ENCODE data around the gene SETD2. TPM values are rescaled to one million over a fixed set of nuclear protein-coding genes. Genes with fewer than 3 reads are reported as not detected.

The SETD2 gene
- total and polyA plus RNA-seq, 9 of the 15 experiments (the other 6 are each of a cell fraction or from before 2014, with no cell fraction given), result 8.2 to 44.0 (median 33.6) TPM

- TF ChIP-seq REST (IDR thresholded peaks at IDR 0.05; ENCODE audit: borderline replicate concordance), result peak; percentile 63
- TF ChIP-seq REST (CRISPR knock-in tag; IDR thresholded peaks at IDR 0.05; ENCODE audit: low read depth), result no peak
- TF ChIP-seq MYC (IDR thresholded peaks at IDR 0.05; ENCODE audit: low read depth, low read length), result peak; percentile 59; the same call in 1 of the 2 replicates
- TF ChIP-seq MYC (CRISPR knock-in tag; IDR thresholded peaks at IDR 0.05; ENCODE audit: borderline replicate concordance, low read depth), result no peak
- no peak; a peak in 1 of 6 replicates for TF ChIP-seq ZBTB11 (CRISPR knock-in tag; IDR thresholded peaks at IDR 0.05)
- no peak for TF ChIP-seq SMARCB1 (IDR thresholded peaks at IDR 0.05; ENCODE audit: insufficient read length, low read depth)
- peak; percentile 4 for TF ChIP-seq TAF1 (IDR thresholded peaks at IDR 0.05; ENCODE audit: control insufficient read depth, extremely low read depth, insufficient read depth, low read length, severe bottlenecking)
- no peak for TF ChIP-seq ZNF696 (CRISPR knock-in tag; conservative IDR thresholded peaks at IDR 0.05)
- TF ChIP-seq ARNT (IDR thresholded peaks at IDR 0.05), result no peak; a peak in 1 of 4 replicates
- no peak for TF ChIP-seq ZNF3 (CRISPR knock-in tag; IDR thresholded peaks at IDR 0.05)
- no peak for TF ChIP-seq ZNF146 (CRISPR knock-in tag; IDR thresholded peaks at IDR 0.05; ENCODE audit: unreplicated experiment)
- TF ChIP-seq JUND (IDR thresholded peaks at IDR 0.05; ENCODE audit: borderline replicate concordance, low read depth, low read length), result peak; percentile 76
- no peak; the same call in 2 of the 3 replicates for TF ChIP-seq JUND (tag; IDR thresholded peaks at IDR 0.05; ENCODE audit: borderline replicate concordance, low read depth, low read length)
- no peak for TF ChIP-seq KLF6 (CRISPR knock-in tag; IDR thresholded peaks at IDR 0.05; ENCODE audit: borderline replicate concordance)
- peak in 1 of 2 experiments; percentile 66; a peak in 2 of 4 replicates for TF ChIP-seq HDAC1 (IDR thresholded peaks at IDR 0.05)
- TF ChIP-seq KLF16 (IDR thresholded peaks at IDR 0.05), result peak; percentile 51; the same call in 1 of the 2 replicates
Measured at GRCh38 chr3:46987319-46987742, 176.6 kb downstream of the SETD2 start (continued).
